H1 (cell line): Measurements from ENCODE around the gene EDC3.

ENCODE experiments used
- ATF3 ChIP-seq: IDR thresholded peaks from 2 replicates; pipeline ENCODE4 v1.6.1; 2011; ENCODE audit warnings: low read depth, mild to moderate bottlenecking, low read length; ENCODE audit not compliant: insufficient read depth
- FOSL1 ChIP-seq: IDR thresholded peaks from 2 replicates; pipeline ENCODE4 v1.6.1; 2011; ENCODE audit warnings: mild to moderate bottlenecking, low read depth, low read length, moderate library complexity; ENCODE audit not compliant: insufficient read depth
- JUN ChIP-seq: IDR thresholded peaks from 2 replicates; pipeline ENCODE4 v1.6.1; 2011; ENCODE audit warnings: low read depth, mild to moderate bottlenecking, improper control_type of control experiment, low read length
- KDM1A ChIP-seq: fragments of 200-600, 300-600 bp; sonication (generic); IDR thresholded peaks from 2 replicates; pipeline ENCODE4 v1.7.1; 2016; ENCODE audit warnings: mild to moderate bottlenecking, low read length, borderline replicate concordance
- SIRT6 ChIP-seq: IDR thresholded peaks from one replicate; pipeline ENCODE4 v1.7.1; 2012; ENCODE audit warnings: low read length, inconsistent platforms
- SP4 ChIP-seq: IDR thresholded peaks from 2 replicates; pipeline ENCODE4 v1.6.1; 2012; ENCODE audit warnings: low read length, inconsistent platforms
- ZNF274 ChIP-seq: IDR thresholded peaks from 2 replicates; pipeline ENCODE4 v1.7.0; 2012; ENCODE audit warnings: low read length, borderline replicate concordance; ENCODE audit errors: extremely low read depth
- TF ChIP-seq, protein P1 (sequence below), 3 experiments: IDR thresholded peaks; 1 replicate in 2 of 3; 2 replicates in 1 of 3; pipeline versions ENCODE4 v1.5.1 to v1.6.1; 2011; ENCODE audit warnings: low read length in 3 of 3, mild to moderate bottlenecking in 3 of 3, inconsistent platforms in 2 of 3, low read depth in 1 of 3, moderate library complexity in 1 of 3; ENCODE audit not compliant: insufficient read depth in 1 of 3; ENCODE audit errors: control extremely low read depth in 1 of 3

GRCh38 chr15:74651242-74651741 is 44.5 kb downstream of the EDC3 start:
- TF ChIP-seq, protein P1, sequence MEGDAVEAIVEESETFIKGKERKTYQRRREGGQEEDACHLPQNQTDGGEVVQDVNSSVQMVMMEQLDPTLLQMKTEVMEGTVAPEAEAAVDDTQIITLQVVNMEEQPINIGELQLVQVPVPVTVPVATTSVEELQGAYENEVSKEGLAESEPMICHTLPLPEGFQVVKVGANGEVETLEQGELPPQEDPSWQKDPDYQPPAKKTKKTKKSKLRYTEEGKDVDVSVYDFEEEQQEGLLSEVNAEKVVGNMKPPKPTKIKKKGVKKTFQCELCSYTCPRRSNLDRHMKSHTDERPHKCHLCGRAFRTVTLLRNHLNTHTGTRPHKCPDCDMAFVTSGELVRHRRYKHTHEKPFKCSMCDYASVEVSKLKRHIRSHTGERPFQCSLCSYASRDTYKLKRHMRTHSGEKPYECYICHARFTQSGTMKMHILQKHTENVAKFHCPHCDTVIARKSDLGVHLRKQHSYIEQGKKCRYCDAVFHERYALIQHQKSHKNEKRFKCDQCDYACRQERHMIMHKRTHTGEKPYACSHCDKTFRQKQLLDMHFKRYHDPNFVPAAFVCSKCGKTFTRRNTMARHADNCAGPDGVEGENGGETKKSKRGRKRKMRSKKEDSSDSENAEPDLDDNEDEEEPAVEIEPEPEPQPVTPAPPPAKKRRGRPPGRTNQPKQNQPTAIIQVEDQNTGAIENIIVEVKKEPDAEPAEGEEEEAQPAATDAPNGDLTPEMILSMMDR (IDR thresholded peaks at IDR 0.05; ENCODE audit: control extremely low read depth in 1 of 3, insufficient read depth in 1 of 3, low read depth in 1 of 3, low read length in 3 of 3) = no peak
- TF ChIP-seq SIRT6 = no peak
- no peak for TF ChIP-seq JUN
- no peak for TF ChIP-seq ATF3
- no peak for TF ChIP-seq SP4
- TF ChIP-seq FOSL1 = no peak
- no peak for TF ChIP-seq KDM1A
- no peak for TF ChIP-seq ZNF274
